IMR-90 (cell line): ENCODE results near the gene DVL2. TPM values are rescaled to one million over a fixed set of nuclear protein-coding genes. Genes with fewer than 3 reads are reported as not detected.

ENCODE experiments used
- ATAC-seq: fragments of 200-7000 bp; cut with Tn5 transposase; 2 replicates; pipeline ENCODE4 v1.9.1; 2020; ENCODE audit warnings: low read depth, mild to moderate bottlenecking, moderate library complexity
- BruUV-seq: library from RNA; stranded (reverse); fragments of 400-500 nt; replicated peaks from 2 replicates; lab custom pipeline; 2021; lab: Mats Ljungman, UMichigan
- CTCF ChIA-PET: fragments of 300-600 bp; formaldehyde crosslinking; extraction: SDS; loops from one replicate; lab custom pipeline; 2021; ENCODE audit warnings: antibody characterized with exemption; lab: Yijun Ruan, JAX
- POLR2A ChIA-PET: fragments of 300-600 bp; sonication (Branson Sonifier 250); formaldehyde crosslinking; loops from one replicate; lab custom pipeline; 2022; ENCODE audit warnings: antibody characterized with exemption; ENCODE audit not compliant: unreplicated experiment; lab: Charles Lee
- DNase-seq: peaks from one replicate; pipeline ENCODE4 v3.0.0; 2013
- H2AFZ ChIP-seq: replicated peaks from 2 replicates; pipeline ENCODE3; 2013; ENCODE audit warnings: low read length, mild to moderate bottlenecking; ENCODE audit not compliant: poor library complexity
- H2AK5ac ChIP-seq: 2 replicates; pipeline ENCODE4 v1.6.1; 2013; ENCODE audit warnings: low read depth, low read length, inconsistent platforms
- H2AK9ac ChIP-seq: replicated peaks from 2 replicates; pipeline ENCODE3; 2013; ENCODE audit warnings: mild to moderate bottlenecking, low read depth, low read length, moderate library complexity; ENCODE audit not compliant: poor library complexity
- H2BK120ac ChIP-seq: 2 replicates; pipeline ENCODE4 v1.6.1; 2013; ENCODE audit warnings: low read depth, low read length, inconsistent platforms
- H2BK15ac ChIP-seq: 3 replicates; pipeline ENCODE4 v1.6.1; 2013; ENCODE audit warnings: low read depth, low read length, inconsistent platforms
- H2BK20ac ChIP-seq: 2 replicates; pipeline ENCODE4 v1.6.1; 2013; ENCODE audit warnings: low read depth, mild to moderate bottlenecking, inconsistent platforms, low read length, moderate library complexity
- H2BK5ac ChIP-seq: 2 replicates; pipeline ENCODE4 v1.6.1; 2013; ENCODE audit warnings: mild to moderate bottlenecking, low read depth, low read length, inconsistent platforms; ENCODE audit not compliant: poor library complexity, severe bottlenecking
- H3K14ac ChIP-seq: replicated peaks from 2 replicates; pipeline ENCODE4 v1.6.1; 2013; ENCODE audit warnings: low read depth, low read length, inconsistent platforms
- H3K18ac ChIP-seq: 2 replicates; pipeline ENCODE4 v1.6.1; 2013; ENCODE audit warnings: low read depth, low read length, control low read depth
- H3K23ac ChIP-seq: 2 replicates; pipeline ENCODE4 v1.6.1; 2013; ENCODE audit warnings: low read depth, low read length, inconsistent platforms
- H3K27ac ChIP-seq: 2 replicates; pipeline ENCODE4 v1.5.1; 2013; ENCODE audit warnings: mild to moderate bottlenecking, control low read depth, low read length; ENCODE audit not compliant: insufficient read depth
- H3K27me3 ChIP-seq: 2 replicates; pipeline ENCODE4 v1.6.1; 2013; ENCODE audit warnings: low read length; ENCODE audit not compliant: control insufficient read depth, insufficient read depth
- H3K36me3 ChIP-seq: 2 replicates; pipeline ENCODE4 v1.6.1; 2013; ENCODE audit warnings: low read length, mixed read lengths; ENCODE audit not compliant: control insufficient read depth, insufficient read depth
- H3K4ac ChIP-seq: 2 replicates; pipeline ENCODE4 v1.6.1; 2013; ENCODE audit warnings: low read depth, low read length, inconsistent platforms
- H3K4me1 ChIP-seq: 2 replicates; pipeline ENCODE4 v1.6.1; 2013; ENCODE audit warnings: low read length, mixed read lengths; ENCODE audit not compliant: control insufficient read depth, insufficient read depth
- H3K4me2 ChIP-seq: 2 replicates; pipeline ENCODE4 v1.6.1; 2013; ENCODE audit warnings: low read depth, mild to moderate bottlenecking, control low read depth, low read length, moderate library complexity
- H3K4me3 ChIP-seq: 2 replicates; pipeline ENCODE4 v1.5.1; 2013; ENCODE audit warnings: low read depth, mild to moderate bottlenecking, control low read depth, low read length, moderate library complexity; ENCODE audit not compliant: insufficient read depth
- H3K56ac ChIP-seq: 2 replicates; pipeline ENCODE4 v1.6.1; 2013; ENCODE audit warnings: low read length, inconsistent platforms; ENCODE audit not compliant: insufficient read depth; ENCODE audit errors: extremely low read depth
- H3K79me1 ChIP-seq, 2 experiments: 2 replicates each; pipeline ENCODE4 v1.6.1; 2013; ENCODE audit warnings: low read length in 2 of 2, inconsistent platforms in 1 of 2, low read depth in 1 of 2
- H3K9ac ChIP-seq: 2 replicates; pipeline ENCODE4 v1.6.1; 2013; ENCODE audit warnings: low read depth, low read length, control low read depth
- H3K9me1 ChIP-seq: 2 replicates; pipeline ENCODE4 v1.6.1; 2013; ENCODE audit warnings: low read length, inconsistent platforms; ENCODE audit not compliant: insufficient read depth
- H3K9me3 ChIP-seq: 2 replicates; pipeline ENCODE4 v1.6.1; 2013; ENCODE audit warnings: low read length; ENCODE audit not compliant: control insufficient read depth, insufficient read depth
- H4K20me1 ChIP-seq: 2 replicates; pipeline ENCODE4 v1.6.1; 2013; ENCODE audit warnings: low read length, inconsistent platforms; ENCODE audit not compliant: insufficient read depth
- H4K5ac ChIP-seq: 2 replicates; pipeline ENCODE4 v1.6.1; 2013; ENCODE audit warnings: mild to moderate bottlenecking, low read depth, low read length, control low read depth
- H4K8ac ChIP-seq, 2 experiments: 2 replicates each; pipeline ENCODE4 v1.6.1; 2013; ENCODE audit warnings: low read depth in 2 of 2, low read length in 2 of 2, control low read depth in 1 of 2, inconsistent platforms in 1 of 2
- H4K91ac ChIP-seq: 2 replicates; pipeline ENCODE4 v1.6.1; 2013; ENCODE audit warnings: low read depth, low read length, inconsistent platforms; ENCODE audit not compliant: insufficient read depth
- BHLHE40 ChIP-seq: fragments of 150-350 bp; IDR thresholded peaks from 2 replicates; pipeline ENCODE4 v1.6.1; 2016; ENCODE audit warnings: mild to moderate bottlenecking, low read depth, low read length
- CEBPB ChIP-seq: IDR thresholded peaks from 2 replicates; pipeline ENCODE4 v1.6.1; 2012; ENCODE audit warnings: low read depth, low read length, improper control_type of control experiment
- CHD1 ChIP-seq: IDR thresholded peaks from 2 replicates; pipeline ENCODE4 v1.6.1; 2012; ENCODE audit warnings: low read depth, low read length, improper control_type of control experiment
- MAFK ChIP-seq: IDR thresholded peaks from 2 replicates; pipeline ENCODE4 v1.6.1; 2012; ENCODE audit warnings: low read depth, low read length, improper control_type of control experiment
- RAD21 ChIP-seq: IDR thresholded peaks from 2 replicates; pipeline ENCODE4 v1.6.1; 2012; ENCODE audit warnings: low read length, improper control_type of control experiment
- RCOR1 ChIP-seq: IDR thresholded peaks from 2 replicates; pipeline ENCODE4 v1.6.1; 2012; ENCODE audit warnings: mild to moderate bottlenecking, low read length, improper control_type of control experiment; ENCODE audit not compliant: insufficient replicate concordance
- RFX5 ChIP-seq: IDR thresholded peaks from 2 replicates; pipeline ENCODE4 v1.8.0; 2012; ENCODE audit warnings: low read depth, mild to moderate bottlenecking, low read length, moderate library complexity
- SMC3 ChIP-seq: fragments of 150-350 bp; IDR thresholded peaks from 2 replicates; pipeline ENCODE4 v1.6.1; 2016; ENCODE audit warnings: low read depth, mild to moderate bottlenecking, antibody characterized with exemption, low read length, moderate library complexity
- WGBS, 2 experiments: methylation state at CpG; one replicate each; pipeline versions ENCODE4 v1.1.5 to v1.1.7; 2013; ENCODE audit warnings: missing lambda C conversion rate in 2 of 2; ENCODE audit not compliant: insufficient read length in 1 of 2; ENCODE audit errors: extremely low coverage in 2 of 2; 5-methylcytosine and 5-hydroxymethylcytosine counted together
- dilution Hi-C: fragments of 300-500 bp; cut with HindIII; formaldehyde crosslinking; loops from one replicate; pipeline ENCODE4 v1.14.3; 2018; ENCODE audit warnings: low sequenced_read_pairs; ENCODE audit not compliant: unreplicated experiment
- in situ Hi-C: fragments of 300-500 bp; cut with MboI; formaldehyde crosslinking; loops from 3 replicates; pipeline ENCODE4 v1.14.3; 2019; ENCODE audit warnings: low sequenced_read_pairs, inconsistent platforms, mixed read lengths
- intact Hi-C: fragments of 100-400 bp; cut with micrococcal nuclease; formaldehyde crosslinking; loops from 2 replicates; pipeline ENCODE4 v1.10.0; 2022
- polyA plus RNA-seq, 3 experiments: library from polyadenylated mRNA; depleted of rRNA; stranded (reverse); fragments of >200 nt; gene quantifications; 2 replicates each; pipeline ENCODE4 v1.2.3, GENCODE V29; 2012; ENCODE audit warnings: low replicate concordance in 1 of 3
- total RNA-seq: library from RNA; depleted of rRNA; stranded (reverse); fragments of >200 nt; gene quantifications from 2 replicates; pipeline ENCODE4 v1.2.3, GENCODE V29; 2012
- TF ChIP-seq, protein P1 (sequence below): conservative IDR thresholded peaks from 2 replicates; pipeline ENCODE4 v1.5.1; 2012; ENCODE audit warnings: mild to moderate bottlenecking, low read depth, low read length, improper control_type of control experiment
- TF ChIP-seq, protein P2 (sequence below): fragments of 150-350 bp; IDR thresholded peaks from 2 replicates; pipeline ENCODE4 v1.6.1; 2017; ENCODE audit warnings: mild to moderate bottlenecking, antibody characterized with exemption, low read length, low read depth
- TF ChIP-seq, protein P3 (sequence below): fragments of 150-350 bp; IDR thresholded peaks from 2 replicates; pipeline ENCODE4 v1.6.1; 2016; ENCODE audit warnings: low read depth, mild to moderate bottlenecking, low read length, moderate library complexity, borderline replicate concordance

Gene DVL2
- total and polyA plus RNA-seq, 2 of the 4 experiments (the other 2 are of a cell fraction), result 11.8 to 21.3 TPM

DNA sequence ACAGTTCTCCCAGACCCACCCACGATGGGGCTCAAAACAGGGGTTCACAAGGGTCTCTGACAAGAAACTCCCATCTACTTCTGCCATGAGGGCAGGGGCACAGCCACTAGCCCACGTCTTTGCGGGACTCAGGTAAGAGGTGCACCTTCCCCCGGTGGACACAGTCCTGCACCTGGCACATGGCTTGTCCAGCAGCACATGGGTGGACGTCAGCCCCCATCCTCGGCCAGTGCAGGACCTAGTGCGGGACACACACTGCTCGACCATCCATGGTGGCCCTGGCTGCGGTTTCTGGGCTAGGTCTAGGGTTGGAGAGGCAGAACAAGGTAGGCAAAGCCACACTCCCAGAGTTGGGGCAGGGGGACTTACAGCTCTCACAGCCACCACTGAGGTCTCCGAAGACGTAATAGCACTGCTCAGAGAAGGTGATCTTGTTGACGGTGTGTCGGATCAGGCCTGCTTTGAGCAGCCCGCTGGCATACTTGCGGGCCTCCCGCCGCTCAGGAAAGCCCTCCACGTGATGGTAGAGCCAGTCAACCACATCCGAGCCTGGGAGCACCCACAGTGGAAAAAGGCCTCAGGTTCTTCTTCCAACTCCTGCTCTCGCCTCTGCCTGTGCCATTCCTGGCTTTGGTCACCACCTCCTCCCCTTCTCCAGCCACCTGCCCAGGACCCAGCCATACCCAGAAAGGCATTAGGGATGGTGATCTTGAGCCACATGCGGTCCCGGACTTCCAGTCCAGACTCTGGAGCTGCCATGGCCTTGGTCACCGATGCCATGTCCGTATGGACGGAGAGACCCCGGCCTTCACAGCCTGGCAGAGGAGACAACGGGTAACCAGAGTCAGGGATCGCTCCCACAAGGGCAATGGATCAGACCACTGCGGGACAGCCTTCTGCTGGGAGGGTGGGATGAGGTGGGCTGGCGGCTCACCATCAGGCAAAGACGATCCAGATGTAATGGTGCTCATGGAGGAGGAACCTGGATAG is 7.3 kb downstream of the DVL2 start:
- no peaks in the 10 kb centered on the region for H3K4me1 ChIP-seq
- whole genome bisulfite sequencing, 2 experiments, result 97% methylated on average over 15 of the region's 31 CpGs; no CpG with 5 or more reads in 1 of the 2 experiments
- no peak overlapping the region for H2BK20ac ChIP-seq
- peaks cover 2 to 76% of the 10 kb centered on the region in 2 experiments for H3K79me1 ChIP-seq
- no peak overlapping the region for H3K4me2 ChIP-seq
- no peak overlapping the region for H2AFZ ChIP-seq
- intact Hi-C loops (no loop called here), in situ Hi-C loops (loop anchor here (25.0 kb wide), 1 partner anchor 935 kb away; the partner anchor contains the start of genes PER1 and VAMP2), dilution Hi-C loops (no loop called here)
- no peak overlapping the region for H3K9ac ChIP-seq
- no peak overlapping the region for H2AK9ac ChIP-seq
- H4K20me1 ChIP-seq, result peaks cover 29% of the 10 kb centered on the region
- no peak overlapping the region for H3K56ac ChIP-seq
- POLR2A ChIA-PET, result no interaction called here
- H2BK15ac ChIP-seq, result no peak overlapping the region
- H4K8ac ChIP-seq, result no peak overlapping the region
- H4K5ac ChIP-seq, result no peak overlapping the region
- no peak overlapping the region for H3K27ac ChIP-seq
- TF ChIP-seq RCOR1 (no peak), RFX5 (no peak), BHLHE40 (no peak), RAD21 (no peak), CHD1 (no peak), CEBPB (no peak), MAFK (no peak), SMC3 (no peak)
- TF ChIP-seq, protein P1, sequence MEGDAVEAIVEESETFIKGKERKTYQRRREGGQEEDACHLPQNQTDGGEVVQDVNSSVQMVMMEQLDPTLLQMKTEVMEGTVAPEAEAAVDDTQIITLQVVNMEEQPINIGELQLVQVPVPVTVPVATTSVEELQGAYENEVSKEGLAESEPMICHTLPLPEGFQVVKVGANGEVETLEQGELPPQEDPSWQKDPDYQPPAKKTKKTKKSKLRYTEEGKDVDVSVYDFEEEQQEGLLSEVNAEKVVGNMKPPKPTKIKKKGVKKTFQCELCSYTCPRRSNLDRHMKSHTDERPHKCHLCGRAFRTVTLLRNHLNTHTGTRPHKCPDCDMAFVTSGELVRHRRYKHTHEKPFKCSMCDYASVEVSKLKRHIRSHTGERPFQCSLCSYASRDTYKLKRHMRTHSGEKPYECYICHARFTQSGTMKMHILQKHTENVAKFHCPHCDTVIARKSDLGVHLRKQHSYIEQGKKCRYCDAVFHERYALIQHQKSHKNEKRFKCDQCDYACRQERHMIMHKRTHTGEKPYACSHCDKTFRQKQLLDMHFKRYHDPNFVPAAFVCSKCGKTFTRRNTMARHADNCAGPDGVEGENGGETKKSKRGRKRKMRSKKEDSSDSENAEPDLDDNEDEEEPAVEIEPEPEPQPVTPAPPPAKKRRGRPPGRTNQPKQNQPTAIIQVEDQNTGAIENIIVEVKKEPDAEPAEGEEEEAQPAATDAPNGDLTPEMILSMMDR, result no peak
- TF ChIP-seq, protein P2, sequence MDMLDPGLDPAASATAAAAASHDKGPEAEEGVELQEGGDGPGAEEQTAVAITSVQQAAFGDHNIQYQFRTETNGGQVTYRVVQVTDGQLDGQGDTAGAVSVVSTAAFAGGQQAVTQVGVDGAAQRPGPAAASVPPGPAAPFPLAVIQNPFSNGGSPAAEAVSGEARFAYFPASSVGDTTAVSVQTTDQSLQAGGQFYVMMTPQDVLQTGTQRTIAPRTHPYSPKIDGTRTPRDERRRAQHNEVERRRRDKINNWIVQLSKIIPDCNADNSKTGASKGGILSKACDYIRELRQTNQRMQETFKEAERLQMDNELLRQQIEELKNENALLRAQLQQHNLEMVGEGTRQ, result no peak
- TF ChIP-seq, protein P3, sequence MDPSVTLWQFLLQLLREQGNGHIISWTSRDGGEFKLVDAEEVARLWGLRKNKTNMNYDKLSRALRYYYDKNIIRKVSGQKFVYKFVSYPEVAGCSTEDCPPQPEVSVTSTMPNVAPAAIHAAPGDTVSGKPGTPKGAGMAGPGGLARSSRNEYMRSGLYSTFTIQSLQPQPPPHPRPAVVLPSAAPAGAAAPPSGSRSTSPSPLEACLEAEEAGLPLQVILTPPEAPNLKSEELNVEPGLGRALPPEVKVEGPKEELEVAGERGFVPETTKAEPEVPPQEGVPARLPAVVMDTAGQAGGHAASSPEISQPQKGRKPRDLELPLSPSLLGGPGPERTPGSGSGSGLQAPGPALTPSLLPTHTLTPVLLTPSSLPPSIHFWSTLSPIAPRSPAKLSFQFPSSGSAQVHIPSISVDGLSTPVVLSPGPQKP, result no peak
- H3K18ac ChIP-seq, result no peak overlapping the region
- no peak overlapping the region for H2AK5ac ChIP-seq
- H3K14ac ChIP-seq, result no peak overlapping the region
- H4K91ac ChIP-seq, result no peak overlapping the region
- CTCF ChIA-PET, result no interaction called here
- no peak overlapping the region for H2BK120ac ChIP-seq
- no peak for ATAC-seq
- no peaks in the 10 kb centered on the region for H3K27me3 ChIP-seq
- DNase-seq, result no peak
- no peak overlapping the region for H3K23ac ChIP-seq
- peaks cover 79% of the 10 kb centered on the region for H3K36me3 ChIP-seq
- no TSS peak for BruUV-seq
- no peak overlapping the region for H3K4me3 ChIP-seq
- H3K9me3 ChIP-seq, result no peaks in the 10 kb centered on the region
- H3K4ac ChIP-seq, result no peak overlapping the region
- H3K9me1 ChIP-seq, result peaks cover 3% of the 10 kb centered on the region; the same call in 1 of the 2 replicates
- no peak overlapping the region for H2BK5ac ChIP-seq
